Thoracic aorta (tissue), 2 donors: ENCODE results near the gene LUC7L3. TPM values are rescaled to one million over a fixed set of nuclear protein-coding genes. Genes with fewer than 3 reads are reported as not detected.
"Not testable (repeated sequence)": the region's sequence is repeated elsewhere in the genome, so short reads cannot be mapped to it uniquely, and the experiment has no call there.

ENCODE experiments used
- ATAC-seq: fragments of 150-250 bp; one replicate; pipeline ENCODE4 v1.8.0; 2017; ENCODE audit warnings: low read depth; ENCODE audit not compliant: insufficient number of reproducible peaks, low FRiP score
- DNase-seq: peaks from one replicate; pipeline ENCODE4 v3.0.0-alpha.2; 2020; ENCODE audit warnings: low spot score
- H3K27ac ChIP-seq, 2 donors: fragments of 200-600 bp; sonication (generic); 1 replicate in 1 of 2; 2 replicates in 1 of 2; pipeline ENCODE4 v1.5.1; 2016; ENCODE audit warnings: mild to moderate bottlenecking in 2 of 2, moderate library complexity in 2 of 2
- H3K27me3 ChIP-seq: fragments of 200-600 bp; sonication (generic); replicated peaks from 2 replicates; pipeline ENCODE4 v1.6.0; 2016; ENCODE audit warnings: mild to moderate bottlenecking; ENCODE audit not compliant: insufficient read depth
- H3K36me3 ChIP-seq: fragments of 200-600 bp; sonication (generic); one replicate; pipeline ENCODE4 v1.5.1; 2016
- H3K4me1 ChIP-seq, 2 donors: fragments of 200-600 bp; sonication (generic); 1 replicate in 1 of 2; 2 replicates in 1 of 2; pipeline versions ENCODE4 v1.5.1 to v1.6.0; 2016; ENCODE audit warnings: low read depth in 2 of 2, mild to moderate bottlenecking in 1 of 2; ENCODE audit not compliant: control insufficient read depth in 1 of 2
- H3K4me3 ChIP-seq: fragments of 200-600 bp; sonication (generic); 2 replicates; pipeline ENCODE4 v1.5.1; 2016; ENCODE audit warnings: mild to moderate bottlenecking
- H3K9me3 ChIP-seq: fragments of 200-600 bp; sonication (generic); 2 replicates; pipeline ENCODE4 v1.5.1; 2016
- CTCF ChIP-seq: fragments of 200-600 bp; sonication (generic); IDR thresholded peaks from one replicate; pipeline ENCODE4 v1.5.1; 2019; ENCODE audit warnings: antibody characterized with exemption
- total RNA-seq, 2 donors: library from RNA; depleted of rRNA; stranded (reverse); fragments of >200 nt; gene quantifications; one replicate each; pipeline versions ENCODE4 v1.1.0 to v1.2.3, GENCODE V29; 2016

The LUC7L3 gene
- total RNA-seq, 2 donors from 2014 or later, result 60.8 to 136 TPM

DNA sequence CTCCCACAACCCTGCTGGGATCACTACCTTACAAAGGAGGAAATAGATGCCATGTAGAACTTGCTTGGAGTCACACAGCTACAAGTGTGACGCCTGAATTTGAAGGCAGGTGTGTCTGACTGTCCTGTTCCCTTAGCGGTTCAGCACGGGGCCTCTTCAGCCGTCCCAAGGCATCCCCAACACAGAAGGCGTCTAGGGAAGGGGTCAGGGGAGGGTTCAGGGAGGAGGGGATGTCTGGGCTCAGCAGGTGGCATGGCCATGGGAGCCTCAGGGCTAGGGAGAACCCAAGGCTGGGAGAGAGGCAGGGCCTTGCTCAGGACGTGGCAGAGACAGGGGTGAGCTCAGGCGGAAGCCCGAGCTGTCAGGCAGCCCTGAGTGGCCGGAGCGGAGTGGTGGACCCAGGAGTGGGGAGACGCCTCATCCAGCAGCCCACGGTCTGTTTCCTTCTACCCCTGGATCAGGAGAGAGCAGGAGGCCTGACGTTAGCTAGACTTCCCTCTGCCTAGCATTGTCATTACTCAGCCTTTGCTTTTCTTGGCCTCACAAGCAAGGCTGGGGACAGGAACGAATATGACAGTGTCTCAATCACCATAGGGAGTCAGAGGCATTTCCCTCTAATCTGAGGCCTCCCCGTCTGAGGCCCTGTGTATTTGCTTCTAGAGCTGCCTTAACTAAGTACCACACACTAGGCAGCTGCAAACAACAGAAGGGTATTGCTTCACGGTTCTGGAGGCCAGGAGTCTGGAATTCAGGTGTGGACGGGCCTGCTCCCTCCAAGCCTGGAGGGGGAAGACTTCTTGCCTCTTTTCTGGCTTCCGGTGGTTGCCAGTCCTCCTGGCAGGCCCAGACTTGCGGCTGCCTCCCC lies 79.3 kb downstream of the LUC7L3 start:
- Histone ChIP-seq H3K27ac (no peak overlapping the region), H3K27me3 (no peaks in the 10 kb centered on the region), H3K4me1 (no peaks in the 10 kb centered on the region), H3K9me3 (no peaks in the 10 kb centered on the region), H3K36me3 (no peaks in the 10 kb centered on the region), H3K4me3 (no peak overlapping the region)
- ATAC-seq (peak; percentile 28), DNase-seq (no peak)
- TF ChIP-seq CTCF, result no peak

DNA sequence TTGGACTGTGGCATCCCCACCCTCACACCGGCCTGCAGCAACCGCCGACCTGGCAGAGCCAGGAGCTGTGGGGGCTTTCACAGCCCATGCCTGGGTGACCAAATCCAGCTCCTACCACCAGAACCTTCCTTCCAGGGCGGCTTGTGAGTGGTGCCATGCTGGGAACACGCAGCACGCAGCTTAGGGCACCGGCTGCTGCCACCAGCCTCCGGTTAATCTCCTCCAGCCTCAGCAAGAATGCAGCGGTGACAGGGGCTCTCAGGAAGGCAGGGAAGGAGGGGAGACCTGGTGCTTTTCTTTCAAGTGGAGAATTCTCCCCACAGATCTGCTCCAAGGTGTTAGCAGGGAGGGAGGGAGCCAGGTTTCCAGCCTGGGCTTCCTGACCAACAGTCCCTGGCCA lies 80.2 kb downstream of the LUC7L3 start:
- Histone ChIP-seq H3K36me3 (no peaks in the 10 kb centered on the region), H3K4me1 (no peaks in the 10 kb centered on the region), H3K27ac (no peak overlapping the region), H3K9me3 (no peaks in the 10 kb centered on the region), H3K27me3 (no peaks in the 10 kb centered on the region), H3K4me3 (no peak overlapping the region)
- DNase-seq (no peak), ATAC-seq (no peak)
- no peak for TF ChIP-seq CTCF

DNA sequence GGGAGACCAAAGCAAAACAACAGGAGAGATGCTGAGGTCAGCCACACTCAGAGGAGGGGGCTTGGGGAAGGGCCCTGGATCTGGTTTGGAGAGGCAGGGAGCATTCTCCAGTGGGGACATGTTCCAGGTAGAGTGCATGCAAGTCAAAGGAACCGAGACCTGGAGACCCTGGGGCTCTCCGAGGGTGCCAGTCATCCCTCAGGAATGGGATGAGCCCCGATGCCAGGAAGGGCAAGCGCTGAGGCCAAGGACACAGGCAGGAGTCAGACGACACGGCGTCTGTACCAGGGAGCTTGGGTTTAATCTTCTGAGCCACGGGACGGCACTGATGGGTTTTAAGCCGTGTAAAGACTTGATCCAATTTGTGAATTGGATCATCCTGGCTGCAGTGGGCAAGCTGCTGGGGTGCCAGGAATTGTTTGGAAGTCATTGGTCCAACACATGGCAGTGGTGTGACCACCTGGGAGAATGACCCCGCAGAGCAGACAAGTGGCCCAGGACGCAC lies 80.8 kb downstream of the LUC7L3 start:
- ATAC-seq, result no peak
- Histone ChIP-seq H3K4me3 (no peak overlapping the region), H3K4me1 (no peaks in the 10 kb centered on the region)

DNA sequence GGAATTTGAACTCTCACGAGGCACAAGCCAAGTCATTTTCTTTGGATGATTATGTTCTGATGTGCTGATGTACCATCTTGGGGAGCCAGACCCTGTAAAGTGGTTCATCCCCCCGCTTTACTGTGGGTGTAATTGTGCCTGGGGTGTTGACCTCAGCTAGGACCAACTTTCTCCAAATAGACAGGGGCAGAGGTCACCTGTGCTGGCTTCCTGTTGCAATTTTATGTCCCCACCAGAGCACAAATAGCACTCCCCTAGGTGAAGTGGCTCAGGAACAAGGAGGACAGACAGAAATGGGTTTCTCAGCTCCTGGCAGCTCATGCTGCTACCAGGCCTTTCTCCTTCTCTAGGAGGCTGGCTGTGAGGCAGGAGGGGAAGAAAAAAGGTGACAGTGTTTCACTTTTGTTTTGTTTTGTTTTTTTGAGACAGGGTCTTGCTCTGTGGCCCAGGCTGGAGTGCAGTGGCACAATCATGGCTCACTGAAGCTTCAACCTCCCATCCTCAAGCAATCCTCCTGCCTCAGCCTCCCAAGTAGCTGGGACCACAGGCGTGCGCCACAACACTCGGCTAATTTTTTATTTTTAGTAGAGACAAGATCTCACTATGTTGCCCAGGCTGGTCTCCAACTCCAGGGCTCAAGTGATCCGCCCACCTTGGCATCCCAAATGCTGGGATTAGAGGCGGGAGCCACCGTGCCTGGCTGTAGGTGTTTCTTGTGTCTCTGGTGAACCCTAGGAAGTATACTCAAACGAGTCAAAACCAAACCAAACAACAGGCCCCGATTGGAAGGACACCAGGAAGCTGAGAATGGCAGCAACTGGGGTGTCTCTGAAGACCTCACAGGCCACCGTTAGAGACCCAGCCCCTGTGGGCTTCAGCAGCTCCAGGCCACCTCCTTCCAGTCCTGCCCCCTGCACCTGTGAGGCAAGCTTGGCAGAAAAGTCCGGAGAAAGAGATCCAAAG lies 83.5 kb downstream of the LUC7L3 start:
- ATAC-seq (no peak), DNase-seq (no peak)
- no peak overlapping the region for H3K27ac ChIP-seq
- no peak for TF ChIP-seq CTCF
- no peaks in the 10 kb centered on the region for H3K36me3 ChIP-seq
- no peak overlapping the region for H3K4me3 ChIP-seq
- no peaks in the 10 kb centered on the region for H3K27me3 ChIP-seq
- H3K4me1 ChIP-seq, result peaks cover 0 to 7% of the 10 kb centered on the region in 2 donors
- no peaks in the 10 kb centered on the region for H3K9me3 ChIP-seq

More for the DNA sequence above, 80.8 kb downstream of the LUC7L3 start:
- H3K36me3 ChIP-seq, result no peaks in the 10 kb centered on the region
- no peaks in the 10 kb centered on the region for H3K27me3 ChIP-seq
- no peaks in the 10 kb centered on the region for H3K9me3 ChIP-seq
- no peak for DNase-seq
- H3K27ac ChIP-seq, result no peak overlapping the region
- no peak for TF ChIP-seq CTCF

GRCh38 chr17:50803676-50804075 lies 84.3 kb downstream of the LUC7L3 start:
- DNase-seq, result no peak
- Histone ChIP-seq H3K9me3 (no peaks in the 10 kb centered on the region), H3K27ac (no peak overlapping the region), H3K4me1 (peaks cover 0 to 7% of the 10 kb centered on the region in 2 donors), H3K27me3 (no peaks in the 10 kb centered on the region), H3K4me3 (no peak overlapping the region), H3K36me3 (no peaks in the 10 kb centered on the region)
- ATAC-seq, result no peak
- TF ChIP-seq CTCF, result no peak

DNA sequence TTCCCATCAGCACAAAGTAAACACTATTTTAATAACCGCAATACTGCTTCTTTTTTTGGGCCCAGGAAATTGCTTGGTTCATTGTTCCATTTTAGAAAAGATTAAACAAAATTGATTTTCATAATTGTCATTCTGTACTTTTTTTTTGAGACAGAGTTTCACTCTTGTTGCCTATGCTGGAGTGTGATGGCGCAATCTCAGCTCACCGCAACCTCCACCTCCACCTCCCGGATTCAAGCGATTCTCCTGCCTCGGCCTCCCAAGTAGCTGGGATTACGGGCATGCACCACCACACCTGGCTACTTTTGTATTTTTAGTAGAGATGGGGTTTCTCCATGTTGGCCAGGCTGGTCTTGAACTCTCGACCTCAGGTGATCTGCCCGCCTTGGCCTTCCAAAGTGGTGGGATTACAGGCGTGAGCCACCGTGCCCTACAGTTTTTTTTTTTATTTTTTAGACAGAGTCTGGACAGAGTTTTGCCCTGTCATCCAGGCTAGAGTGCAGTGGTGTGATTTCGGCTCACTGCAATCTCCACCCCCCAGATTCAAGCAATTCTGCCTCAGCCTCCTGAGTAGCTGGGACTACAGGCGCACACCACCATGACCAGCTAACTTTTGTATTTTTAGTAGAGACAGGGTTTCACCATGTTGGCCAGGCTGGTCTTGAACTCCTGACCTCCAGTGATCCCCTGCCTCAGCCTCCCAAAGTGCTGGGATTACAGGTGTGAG lies 85.5 kb downstream of the LUC7L3 start:
- not testable (repeated sequence) for H3K27ac ChIP-seq, H3K36me3 ChIP-seq, H3K27me3 ChIP-seq, H3K4me3 ChIP-seq, ATAC-seq, DNase-seq, H3K4me1 ChIP-seq, H3K9me3 ChIP-seq
